SK-MEL-5 (cell line): ENCODE data around the gene PRCC. TPM values are rescaled to one million over a fixed set of nuclear protein-coding genes. Genes with fewer than 3 reads are reported as not detected.

Experiments
- DNase-seq: peaks from one replicate; pipeline ENCODE4 v3.0.0-alpha.2; 2016; ENCODE audit warnings: low read depth, low spot score
- in situ Hi-C: cut with HindIII; loops from 2 replicates; pipeline ENCODE4 v1.10.0; 2016; ENCODE audit warnings: low sequenced_read_pairs, high pct_unique_total_duplicates, low pct_unique_long_range_greater_than_20kb
- polyA plus RNA-seq, 2 experiments: library from polyadenylated mRNA; depleted of rRNA; stranded (reverse); fragments of >200 nt; gene quantifications; 2 replicates each; pipeline ENCODE4 v1.2.3, GENCODE V29; 2015
- total RNA-seq: library from RNA; depleted of rRNA; stranded (reverse); fragments of >200 nt; shearing (Covaris generic); gene quantifications from 2 replicates; pipeline ENCODE4 v1.2.3, GENCODE V29; 2014; rRNA removed

PRCC gene, protein sequence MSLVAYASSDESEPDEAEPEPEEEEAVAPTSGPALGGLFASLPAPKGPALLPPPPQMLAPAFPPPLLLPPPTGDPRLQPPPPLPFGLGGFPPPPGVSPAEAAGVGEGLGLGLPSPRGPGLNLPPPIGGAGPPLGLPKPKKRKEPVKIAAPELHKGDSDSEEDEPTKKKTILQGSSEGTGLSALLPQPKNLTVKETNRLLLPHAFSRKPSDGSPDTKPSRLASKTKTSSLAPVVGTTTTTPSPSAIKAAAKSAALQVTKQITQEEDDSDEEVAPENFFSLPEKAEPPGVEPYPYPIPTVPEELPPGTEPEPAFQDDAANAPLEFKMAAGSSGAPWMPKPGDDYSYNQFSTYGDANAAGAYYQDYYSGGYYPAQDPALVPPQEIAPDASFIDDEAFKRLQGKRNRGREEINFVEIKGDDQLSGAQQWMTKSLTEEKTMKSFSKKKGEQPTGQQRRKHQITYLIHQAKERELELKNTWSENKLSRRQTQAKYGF
- 30.6 and 34.0 TPM in 2 replicates for total RNA-seq
- 52.5 and 56.1 TPM in 2 replicates for polyA plus RNA-seq (2015; cell fraction: cytosol; rRNA removed)
- 29.3 and 46.3 TPM in 2 replicates for polyA plus RNA-seq (2015; cell fraction: nucleus; rRNA removed)

GRCh38 chr1:156767101-156767878 lies at the start of gene PRCC:
Gene PRCC (plus strand): TSS chr1:156767535. CDS start chr1:156767772, 237 bp downstream.
- peak; percentile 100 for DNase-seq
- in situ Hi-C loops = no loop called here

GRCh38 chr1:156721131-156721530 lies 46.2 kb upstream of the PRCC start:
- DNase-seq = no peak
- in situ Hi-C loops = no loop called here

GRCh38 chr1:156721535-156721934 lies 45.8 kb upstream of the PRCC start:
- no peak for DNase-seq
- in situ Hi-C loops = no loop called here

GRCh38 chr1:156725683-156726280 lies 41.6 kb upstream of the PRCC start:
- in situ Hi-C loops = no loop called here
- DNase-seq = peak; percentile 90

- DNase-seq = peak; percentile 77
- in situ Hi-C loops = no loop called here
Observed at GRCh38 chr1:156726549-156727226, 40.6 kb upstream of the PRCC start.

- DNase-seq = no peak
- in situ Hi-C loops = no loop called here
Observed at GRCh38 chr1:156727492-156727891, 39.8 kb upstream of the PRCC start.

GRCh38 chr1:156727926-156728598 lies 39.3 kb upstream of the PRCC start, which contains the start of gene METTL25B:
Gene METTL25B (plus strand): TSS chr1:156728469. CDS start chr1:156729105, 636 bp downstream.
- in situ Hi-C loops = no loop called here
- peak; percentile 78 for DNase-seq

- in situ Hi-C loops = no loop called here
- DNase-seq = peak; percentile 96
Observed at GRCh38 chr1:156728599-156729462, 38.5 kb upstream of the PRCC start, which contains the start of gene ISG20L2. Gene ISG20L2 (minus strand): TSS chr1:156728766. CDS start chr1:156727652, 1,114 bp downstream.

DNA sequence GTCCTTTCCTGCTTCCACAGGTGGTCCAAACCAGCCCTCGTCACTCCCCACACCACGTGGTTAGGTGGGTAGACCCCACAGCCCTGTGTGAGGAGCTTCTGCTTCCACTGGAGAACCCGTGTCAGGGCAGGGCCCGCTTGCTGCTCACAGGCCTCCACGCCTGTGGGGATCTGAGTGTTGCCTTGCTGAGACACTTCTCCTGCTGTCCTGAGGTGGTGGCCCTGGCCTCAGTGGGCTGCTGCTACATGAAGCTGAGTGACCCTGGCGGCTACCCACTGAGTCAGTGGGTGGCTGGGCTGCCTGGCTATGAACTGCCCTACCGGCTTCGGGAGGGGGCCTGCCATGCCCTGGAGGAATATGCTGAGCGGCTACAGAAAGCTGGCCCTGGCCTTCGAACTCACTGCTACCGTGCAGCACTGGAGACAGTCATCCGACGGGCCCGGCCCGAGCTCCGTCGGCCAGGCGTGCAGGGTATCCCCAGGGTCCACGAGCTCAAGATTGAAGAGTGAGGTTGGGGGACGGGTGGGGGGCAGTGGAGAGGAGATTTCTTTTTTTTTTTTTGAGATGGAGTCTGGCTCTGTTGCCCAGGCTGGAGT lies 33.2 kb upstream of the PRCC start:
- in situ Hi-C loops = no loop called here
- DNase-seq = no peak

DNA sequence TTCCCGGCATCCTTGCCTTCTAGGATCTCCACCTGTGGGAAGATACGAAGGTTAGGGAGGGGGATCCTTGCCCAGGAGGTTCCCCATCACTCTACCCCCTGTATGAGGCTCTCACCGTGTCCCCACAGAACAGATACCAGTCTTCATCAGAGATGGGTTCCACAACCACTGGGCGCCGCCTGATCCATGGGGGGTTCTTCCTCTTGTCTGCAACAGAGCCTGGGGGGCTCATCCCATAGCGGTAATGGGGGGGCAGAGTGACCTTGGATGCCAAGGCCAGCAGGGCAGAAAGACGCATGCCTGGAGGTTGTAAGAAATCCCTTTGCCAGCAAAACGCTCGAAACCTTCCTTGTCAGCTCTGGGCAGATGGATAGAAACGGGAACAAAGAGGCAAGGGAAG lies 28.9 kb upstream of the PRCC start:
- in situ Hi-C loops = no loop called here
- DNase-seq = no peak

GRCh38 chr1:156738916-156739315 lies 28.4 kb upstream of the PRCC start:
- in situ Hi-C loops = no loop called here
- DNase-seq = no peak

- in situ Hi-C loops = no loop called here
- DNase-seq = no peak
Observed at GRCh38 chr1:156740237-156740740, 27.0 kb upstream of the PRCC start.

- DNase-seq = peak; percentile 100
- in situ Hi-C loops = no loop called here
Observed at GRCh38 chr1:156740741-156741480, 26.4 kb upstream of the PRCC start, which contains the start of gene MRPL24. Gene MRPL24 (minus strand): TSS chr1:156741088. CDS start chr1:156738704, 2,384 bp downstream.

DNA sequence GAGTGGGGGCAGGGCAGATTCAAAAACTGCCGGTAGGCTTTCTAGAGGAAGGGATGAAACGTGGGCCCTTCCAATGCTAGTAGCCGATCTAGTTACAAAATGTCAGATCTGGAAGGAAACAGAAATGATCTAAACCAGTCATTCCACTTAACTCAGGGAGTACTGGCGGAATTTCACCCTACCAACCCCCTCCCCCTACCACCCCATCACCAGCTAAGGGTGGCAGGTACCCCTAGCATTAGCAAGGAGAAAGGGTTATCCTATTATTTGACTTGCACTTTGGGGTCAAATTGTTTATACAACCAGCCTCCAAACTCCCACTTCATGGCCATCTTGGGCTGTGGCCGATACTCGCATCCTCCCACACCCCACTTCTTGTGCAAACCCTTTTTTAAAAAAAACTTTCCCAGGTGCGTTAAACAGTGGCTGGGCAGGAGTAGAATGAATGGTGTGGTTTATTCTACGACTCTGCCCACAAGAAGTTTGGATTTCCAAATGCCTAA lies 25.8 kb upstream of the PRCC start:
- in situ Hi-C loops = no loop called here
- DNase-seq = no peak
